ENCODE measurements around the gene SKAP1. TPM values are rescaled to one million over a fixed set of nuclear protein-coding genes. Genes with fewer than 3 reads are reported as not detected.

SKAP1 gene
- polyA plus RNA-seq, 3 donors, result 0.77 to 1.4 TPM; not detected in 1

- H3K27ac ChIP-seq (ENCODE audit: low read depth, low read length), result no peak overlapping the region
- WGBS, 3 donors, result 0 to 1% (median 1%) methylated on average over 23 of the region's 23 CpGs
Measured at GRCh38 chr17:48100591-48101011, 329.4 kb downstream of the SKAP1 start.

- WGBS, 3 donors, result 32 to 58% (median 47%) methylated on average over 10 of the region's 10 CpGs
- no peak overlapping the region for H3K27ac ChIP-seq (ENCODE audit: low read depth, low read length)
Measured at GRCh38 chr17:48100160-48100559, 329.9 kb downstream of the SKAP1 start.

- H3K27ac ChIP-seq (ENCODE audit: low read depth, low read length), result no peak overlapping the region
- 80 to 89% (median 86%) methylated on average over 4 of the region's 4 CpGs for WGBS, 3 donors
Measured at GRCh38 chr17:48095611-48096010, 334.4 kb downstream of the SKAP1 start.

GRCh38 chr17:48093341-48094045, 336.5 kb downstream of the SKAP1 start:
- no peak overlapping the region for H3K27ac ChIP-seq (ENCODE audit: low read depth, low read length)
- 90 to 92% (median 91%) methylated on average over 11 of the region's 11 CpGs for WGBS, 3 donors

DNA sequence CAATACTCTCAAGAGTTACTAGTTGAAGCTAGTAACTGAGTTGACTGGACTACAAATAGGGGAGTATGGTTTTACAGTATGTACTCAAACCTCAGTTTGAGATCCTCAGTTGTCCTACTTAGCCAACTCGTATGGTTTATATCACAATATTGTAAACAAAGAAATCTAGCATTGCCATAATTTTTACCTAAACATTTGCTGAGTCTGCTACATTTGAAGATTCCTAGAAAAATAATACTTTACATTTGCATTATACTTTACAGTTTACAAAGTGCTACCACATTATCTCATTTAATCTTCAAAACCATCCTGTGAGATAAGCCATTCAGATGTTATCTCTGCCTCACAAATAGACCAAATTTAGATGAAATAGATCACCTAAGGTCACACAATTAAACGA, 345.1 kb downstream of the SKAP1 start:
- WGBS, 3 donors, result 51 to 68% (median 63%) methylated on average over 2 of the region's 2 CpGs
- no peak overlapping the region for H3K27ac ChIP-seq (ENCODE audit: low read depth, low read length)

Other genes starting within 250 kb of the SKAP1 start
- gene HOXB1, start 100.8 kb upstream of the SKAP1 start, polyA plus RNA-seq, result under 1 TPM in 1 of 3 donors, not detected in 2; 0.45 TPM
- gene HOXB2, start 114.9 kb upstream of the SKAP1 start, polyA plus RNA-seq, result 10 to 100 TPM in 2 of 3 donors, 1 to 10 TPM in 1; 5.0 to 33.9 (median 24.3) TPM
- 1 to 10 TPM; 1.1 to 5.4 (median 3.6) TPM for gene HOXB4, start 148.1 kb upstream of the SKAP1 start, polyA plus RNA-seq
- 10 to 100 TPM in 1 of 3 donors, 1 to 10 TPM in 2; 2.6 to 10.2 (median 9.6) TPM for gene HOXB3, start 160.0 kb upstream of the SKAP1 start, polyA plus RNA-seq
- gene HOXB5, start 163.6 kb upstream of the SKAP1 start, polyA plus RNA-seq, result 1 to 10 TPM in 2 of 3 donors, under 1 TPM in 1; 0.59 to 3.9 (median 2.2) TPM
- gene HOXB6, start 174.8 kb upstream of the SKAP1 start, polyA plus RNA-seq, result 10 to 100 TPM in 2 of 3 donors, 1 to 10 TPM in 1; 1.8 to 14.7 (median 10.4) TPM
- 10 to 100 TPM in 2 of 3 donors, 1 to 10 TPM in 1; 1.6 to 18.1 (median 14.6) TPM for gene HOXB7, start 180.8 kb upstream of the SKAP1 start, polyA plus RNA-seq
- gene HOXB8, start 185.1 kb upstream of the SKAP1 start, polyA plus RNA-seq, result 1 to 10 TPM in 2 of 3 donors, under 1 TPM in 1; 0.76 to 8.3 (median 6.9) TPM
- gene HOXB9, start 196.1 kb upstream of the SKAP1 start, polyA plus RNA-seq, result 1 to 10 TPM in 1 of 3 donors, under 1 TPM in 2; 0.15 to 1.0 (median 0.97) TPM

Data from adipose tissue (tissue), 3 donors.